HepG2 (cell line): ENCODE data around the gene RPL26. TPM values are rescaled to one million over a fixed set of nuclear protein-coding genes. Genes with fewer than 3 reads are reported as not detected.

ENCODE experiments used
- ATAC-seq: fragments of 200-7000 bp; cut with Tn5 transposase; 3 replicates; pipeline ENCODE4 v1.9.1; 2020; ENCODE audit warnings: mild to moderate bottlenecking, moderate library complexity
- BruUV-seq: library from RNA; stranded (reverse); fragments of 400-500 nt; replicated peaks from 2 replicates; lab custom pipeline; 2021; lab: Mats Ljungman, UMichigan
- CTCF ChIA-PET: fragments of 300-600 bp; formaldehyde crosslinking; extraction: SDS; loops from one replicate; lab custom pipeline; 2021; ENCODE audit warnings: low total read pairs, inconsistent platforms, low intra/inter-chr PET ratio; lab: Yijun Ruan, JAX
- POLR2A ChIA-PET: fragments of 350-600 bp; sonication (Branson Sonifier 250); formaldehyde crosslinking; loops from one replicate; lab custom pipeline; 2020; ENCODE audit warnings: antibody characterized with exemption, inconsistent platforms; lab: Yijun Ruan, JAX
- DNase-seq: peaks from one replicate; pipeline ENCODE4 v3.0.0-alpha.2; 2015; ENCODE audit warnings: low spot score
- FAIRE-seq: peaks from 3 replicates; lab custom pipeline; 2011; peaks lifted over from hg19 to GRCh38; lab: Jason Lieb, UNC
- H2AFZ ChIP-seq: one replicate; pipeline ENCODE4 v1.6.1; 2011; ENCODE audit warnings: low read length, inconsistent platforms
- H3K27ac ChIP-seq: fragments of 300-600 bp; 3 replicates; pipeline ENCODE4 v1.8.0; 2011; ENCODE audit warnings: mixed run types, mild to moderate bottlenecking, mixed read lengths, low read length, inconsistent platforms; ENCODE audit not compliant: insufficient read depth; ENCODE audit errors: extremely low read length
- H3K27me3 ChIP-seq, 2 experiments: fragments of 200-600 bp in 1 of 2; 2 replicates in 1 of 2; 3 replicates in 1 of 2; pipeline versions ENCODE4 v1.6.0 to v1.8.0; 2011; ENCODE audit warnings: low read length in 2 of 2, mild to moderate bottlenecking in 2 of 2, moderate library complexity in 2 of 2, inconsistent platforms in 1 of 2; ENCODE audit not compliant: insufficient read depth in 2 of 2, control insufficient read depth in 1 of 2
- H3K36me3 ChIP-seq, 2 experiments: fragments of 200-600 bp in 1 of 2; replicated peaks in 1 of 2; 2 replicates in 1 of 2; 3 replicates in 1 of 2; pipeline versions ENCODE4 v1.5.1 to v1.8.0; 2011; ENCODE audit warnings: low read length in 2 of 2, inconsistent platforms in 1 of 2; ENCODE audit not compliant: insufficient read depth in 2 of 2, control insufficient read depth in 1 of 2
- H3K4me1 ChIP-seq: 2 replicates; pipeline ENCODE4 v1.5.1; 2012; ENCODE audit warnings: low read length, inconsistent platforms; ENCODE audit not compliant: insufficient read depth
- H3K4me2 ChIP-seq: 2 replicates; pipeline ENCODE4 v1.6.0; 2011; ENCODE audit warnings: low read depth, low read length, inconsistent platforms
- H3K4me3 ChIP-seq, 3 experiments: fragments of 200-600 bp in 1 of 3; sonication (generic), shearing (Covaris generic) in 1 of 3; replicated peaks in 1 of 3; 2 replicates each; pipeline ENCODE4 v1.5.1; 2011 to 2016; ENCODE audit warnings: low read length in 3 of 3, inconsistent platforms in 2 of 3, low read depth in 2 of 3, mild to moderate bottlenecking in 2 of 3, control low read depth in 1 of 3, mixed read lengths in 1 of 3; ENCODE audit not compliant: insufficient read depth in 1 of 3
- H3K79me2 ChIP-seq: one replicate; pipeline ENCODE4 v1.6.1; 2011; ENCODE audit warnings: low read length, inconsistent platforms; ENCODE audit not compliant: insufficient read depth
- H3K9ac ChIP-seq: 2 replicates; pipeline ENCODE4 v1.6.0; 2011; ENCODE audit warnings: mild to moderate bottlenecking, low read depth, low read length, inconsistent platforms; ENCODE audit not compliant: insufficient read depth
- H3K9me3 ChIP-seq: 2 replicates; pipeline ENCODE4 v1.5.1; 2012; ENCODE audit warnings: mild to moderate bottlenecking, low read length
- H4K20me1 ChIP-seq: 2 replicates; pipeline ENCODE4 v1.6.0; 2011; ENCODE audit warnings: inconsistent platforms, mild to moderate bottlenecking, low read length, moderate library complexity; ENCODE audit not compliant: insufficient read depth
- BORCS8-MEF2B ChIP-seq: sonication (generic); formaldehyde crosslinking; IDR thresholded peaks from 2 replicates; pipeline ENCODE4 v1.8.0; 2022; ENCODE audit warnings: mild to moderate bottlenecking, missing genetic modification reagents
- CEBPG ChIP-seq: IDR thresholded peaks from 2 replicates; pipeline ENCODE4 v1.6.1; 2016
- HDAC2 ChIP-seq: sonication (generic); formaldehyde crosslinking; IDR thresholded peaks from 2 replicates; pipeline ENCODE4 v1.4.0; 2020; ENCODE audit warnings: missing genetic modification reagents
- HHEX ChIP-seq: IDR thresholded peaks from 2 replicates; pipeline ENCODE4 v1.6.1; 2016; ENCODE audit warnings: control low read depth
- SMAD1 ChIP-seq: sonication (generic); formaldehyde crosslinking; IDR thresholded peaks from 2 replicates; pipeline ENCODE4 v1.4.0; 2020; ENCODE audit warnings: missing genetic modification reagents, low read depth, mild to moderate bottlenecking, borderline replicate concordance
- SNAPC4 ChIP-seq: sonication (generic); formaldehyde crosslinking; IDR thresholded peaks from 2 replicates; pipeline ENCODE4 v1.4.0; 2020; ENCODE audit warnings: mild to moderate bottlenecking, missing genetic modification reagents
- TOPORS ChIP-seq: sonication (generic); formaldehyde crosslinking; IDR thresholded peaks from 2 replicates; pipeline ENCODE4 v1.8.0; 2023; ENCODE audit warnings: mild to moderate bottlenecking, missing genetic modification reagents
- TSC22D2 ChIP-seq: sonication (generic); formaldehyde crosslinking; IDR thresholded peaks from 2 replicates; pipeline ENCODE4 v1.5.1; 2020; ENCODE audit warnings: missing genetic modification reagents, mild to moderate bottlenecking, borderline replicate concordance
- ZBTB46 ChIP-seq: sonication (generic); formaldehyde crosslinking; IDR thresholded peaks from 2 replicates; pipeline ENCODE4 v1.4.0; 2020; ENCODE audit warnings: mild to moderate bottlenecking, missing genetic modification reagents, borderline replicate concordance
- ZNF446 ChIP-seq: sonication (generic); formaldehyde crosslinking; IDR thresholded peaks from 2 replicates; pipeline ENCODE4 v1.5.0; 2020; ENCODE audit warnings: mild to moderate bottlenecking, missing genetic modification reagents
- ZNF547 ChIP-seq: sonication (generic); formaldehyde crosslinking; IDR thresholded peaks from 2 replicates; pipeline ENCODE4 v1.5.1; 2020; ENCODE audit warnings: mild to moderate bottlenecking, missing genetic modification reagents
- ZNF746 ChIP-seq: sonication (generic); formaldehyde crosslinking; IDR thresholded peaks from 2 replicates; pipeline ENCODE4 v1.8.0; 2022; ENCODE audit warnings: mild to moderate bottlenecking, missing genetic modification reagents
- WGBS: methylation state at CpG from one replicate; pipeline ENCODE4 v1.1.6; 2017; ENCODE audit warnings: low lambda C conversion rate; 5-methylcytosine and 5-hydroxymethylcytosine counted together
- in situ Hi-C: cut with HindIII; loops from 2 replicates; pipeline ENCODE4 v1.10.0; 2017; ENCODE audit warnings: low pct_unique_long_range_greater_than_20kb; ENCODE audit not compliant: extremely low pct_ligation_motif_present
- intact Hi-C: fragments of 100-400 bp; cut with micrococcal nuclease; formaldehyde crosslinking; loops from one replicate; pipeline ENCODE4 v1.10.0; 2022; ENCODE audit not compliant: unreplicated experiment
- polyA plus RNA-seq, 8 experiments: library from polyadenylated mRNA; depleted of rRNA in 3 of 8; stranded (reverse) in 7 of 8; unstranded in 1 of 8; fragments of >200 nt; fragmentation: Illumina TruSeq in 4 of 8; extraction: Trizol in 4 of 8; gene quantifications; 2 replicates each; pipeline versions ENCODE4 v1.2.1 to v1.2.3, GENCODE V29; 2011 to 2016; ENCODE audit warnings: low read depth in 4 of 8, missing spikeins in 1 of 8, mixed read lengths in 1 of 8; ENCODE audit not compliant: insufficient read depth in 1 of 8
- total RNA-seq, 5 experiments: library from RNA; depleted of rRNA; stranded (reverse); fragments of >200 nt; fragmentation: Illumina TruSeq; extraction: Trizol; gene quantifications; 2 replicates each; pipeline ENCODE4 v1.2.3, GENCODE V29; 2016; ENCODE audit warnings: low read depth in 1 of 5
- TF ChIP-seq, protein P1 (sequence below): sonication (generic); formaldehyde crosslinking; IDR thresholded peaks from 2 replicates; pipeline ENCODE4 v1.8.0; 2023; ENCODE audit warnings: mild to moderate bottlenecking, missing genetic modification reagents

Gene RPL26
- total and polyA plus RNA-seq, 2 of the 13 experiments (the other 11 are each of a cell fraction or from before 2014, with no cell fraction given) = 2,817 to 3,529 TPM

DNA sequence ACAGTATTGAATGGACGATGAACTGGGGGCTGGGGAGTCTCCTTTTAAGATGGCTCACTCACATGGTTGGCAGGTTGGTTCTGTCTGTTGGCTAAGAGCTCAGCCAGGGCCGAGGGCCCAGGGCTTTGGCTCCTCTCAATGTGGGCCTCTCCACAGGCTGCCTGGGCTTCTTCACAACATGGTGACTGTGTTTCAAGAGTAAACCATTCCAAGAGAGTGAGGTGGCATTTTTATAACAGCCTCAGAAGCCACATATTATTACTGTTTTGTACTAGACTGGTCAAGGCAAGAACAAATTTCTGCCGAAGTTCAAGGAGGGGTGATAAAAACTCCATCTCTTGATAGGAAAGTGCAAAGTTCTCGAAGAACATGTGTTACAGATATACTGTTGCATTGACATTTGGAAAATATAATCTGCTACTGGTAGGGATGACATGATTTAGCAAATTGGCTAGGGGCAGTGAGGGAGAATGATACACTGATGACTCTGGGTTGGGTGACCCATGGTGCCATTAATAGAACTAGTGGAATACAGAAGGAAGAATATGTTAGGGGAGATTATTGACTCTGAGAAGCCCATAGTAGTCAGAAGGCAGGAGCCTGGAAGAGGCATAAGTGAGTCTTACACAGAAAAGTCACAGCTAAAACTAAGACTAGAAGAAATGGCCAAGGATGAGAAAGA, 20.2 kb downstream of the RPL26 start:
- POLR2A ChIA-PET = no interaction called here
- no peak for ATAC-seq
- no peak overlapping the region for H3K9ac ChIP-seq
- no peak overlapping the region for H3K27ac ChIP-seq
- H3K36me3 ChIP-seq = no peaks in the 10 kb centered on the region
- FAIRE-seq = no peak
- no peak overlapping the region for H2AFZ ChIP-seq
- TF ChIP-seq ZNF547 (CRISPR knock-in tag) (no peak), SMAD1 (CRISPR knock-in tag) (no peak), ZBTB46 (CRISPR knock-in tag) (no peak), TSC22D2 (CRISPR knock-in tag) (no peak), ZNF746 (CRISPR knock-in tag) (no peak), HDAC2 (no peak), CEBPG (no peak), BORCS8-MEF2B (CRISPR knock-in tag) (no peak), TOPORS (no peak), ZNF446 (CRISPR knock-in tag) (no peak), HHEX (no peak), SNAPC4 (CRISPR knock-in tag) (no peak)
- TF ChIP-seq, protein P1, sequence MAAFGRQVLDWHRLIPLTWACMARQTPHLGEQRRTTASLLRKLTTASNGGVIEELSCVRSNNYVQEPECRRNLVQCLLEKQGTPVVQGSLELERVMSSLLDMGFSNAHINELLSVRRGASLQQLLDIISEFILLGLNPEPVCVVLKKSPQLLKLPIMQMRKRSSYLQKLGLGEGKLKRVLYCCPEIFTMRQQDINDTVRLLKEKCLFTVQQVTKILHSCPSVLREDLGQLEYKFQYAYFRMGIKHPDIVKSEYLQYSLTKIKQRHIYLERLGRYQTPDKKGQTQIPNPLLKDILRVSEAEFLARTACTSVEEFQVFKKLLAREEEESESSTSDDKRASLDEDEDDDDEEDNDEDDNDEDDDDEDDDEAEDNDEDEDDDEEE (CRISPR knock-in tag) = no peak
- no peak overlapping the region for H3K4me3 ChIP-seq
- no peaks in the 10 kb centered on the region for H3K79me2 ChIP-seq
- in situ Hi-C loops (no loop called here), intact Hi-C loops (no loop called here)
- no peaks in the 10 kb centered on the region for H3K27me3 ChIP-seq
- BruUV-seq = no TSS peak
- H3K4me2 ChIP-seq = no peak overlapping the region
- DNase-seq = no peak
- 57% methylated on average over 3 of the region's 4 CpGs for WGBS
- peaks cover 17% of the 10 kb centered on the region for H3K4me1 ChIP-seq
- no peaks in the 10 kb centered on the region for H3K9me3 ChIP-seq
- CTCF ChIA-PET = no interaction called here
- H4K20me1 ChIP-seq = no peaks in the 10 kb centered on the region
